NB4 (cell line): ENCODE results near the gene MSMO1.

Source experiments
- CTCF ChIP-seq: IDR thresholded peaks from one replicate; pipeline ENCODE4 v1.5.1; 2012; ENCODE audit warnings: low read depth, low read length
- MAX ChIP-seq: IDR thresholded peaks from 2 replicates; pipeline ENCODE4 v1.6.1; 2011; ENCODE audit warnings: low read depth, low read length

- TF ChIP-seq CTCF, result peak; percentile 10
- no peak for TF ChIP-seq MAX
Observed at GRCh38 chr4:165343353-165344191, 16.1 kb downstream of the MSMO1 start.
